Measurements from ENCODE around the gene CDIP1. TPM values are rescaled to one million over a fixed set of nuclear protein-coding genes. Genes with fewer than 3 reads are reported as not detected.

CDIP1 gene
- total and polyA plus RNA-seq, 2 experiments from 2014 or later: 39.2 to 57.6 TPM

GRCh38 chr16:4489030-4489429 lies 49.5 kb downstream of the CDIP1 start (continued):
- TF ChIP-seq ZNF462 (CRISPR knock-in tag; IDR thresholded peaks at IDR 0.05) (no peak), CREB1 (CRISPR knock-in tag; IDR thresholded peaks at IDR 0.05; ENCODE audit: low read depth) (no peak), POLR2AphosphoS5 (IDR thresholded peaks at IDR 0.05; ENCODE audit: low read depth) (no peak), NANOG (IDR thresholded peaks at IDR 0.05; ENCODE audit: borderline replicate concordance) (no peak), EZH2 (IDR thresholded peaks at IDR 0.05; ENCODE audit: low read depth, unreplicated experiment) (no peak), ZNF331 (CRISPR knock-in tag; IDR thresholded peaks at IDR 0.05; ENCODE audit: low read depth) (no peak), STAT1 (IDR thresholded peaks at IDR 0.05; ENCODE audit: unreplicated experiment) (no peak), ZNF114 (CRISPR knock-in tag; IDR thresholded peaks at IDR 0.05) (no peak)
- TF ChIP-seq, protein P1, sequence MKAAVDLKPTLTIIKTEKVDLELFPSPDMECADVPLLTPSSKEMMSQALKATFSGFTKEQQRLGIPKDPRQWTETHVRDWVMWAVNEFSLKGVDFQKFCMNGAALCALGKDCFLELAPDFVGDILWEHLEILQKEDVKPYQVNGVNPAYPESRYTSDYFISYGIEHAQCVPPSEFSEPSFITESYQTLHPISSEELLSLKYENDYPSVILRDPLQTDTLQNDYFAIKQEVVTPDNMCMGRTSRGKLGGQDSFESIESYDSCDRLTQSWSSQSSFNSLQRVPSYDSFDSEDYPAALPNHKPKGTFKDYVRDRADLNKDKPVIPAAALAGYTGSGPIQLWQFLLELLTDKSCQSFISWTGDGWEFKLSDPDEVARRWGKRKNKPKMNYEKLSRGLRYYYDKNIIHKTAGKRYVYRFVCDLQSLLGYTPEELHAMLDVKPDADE (IDR thresholded peaks at IDR 0.05): no peak

DNA sequence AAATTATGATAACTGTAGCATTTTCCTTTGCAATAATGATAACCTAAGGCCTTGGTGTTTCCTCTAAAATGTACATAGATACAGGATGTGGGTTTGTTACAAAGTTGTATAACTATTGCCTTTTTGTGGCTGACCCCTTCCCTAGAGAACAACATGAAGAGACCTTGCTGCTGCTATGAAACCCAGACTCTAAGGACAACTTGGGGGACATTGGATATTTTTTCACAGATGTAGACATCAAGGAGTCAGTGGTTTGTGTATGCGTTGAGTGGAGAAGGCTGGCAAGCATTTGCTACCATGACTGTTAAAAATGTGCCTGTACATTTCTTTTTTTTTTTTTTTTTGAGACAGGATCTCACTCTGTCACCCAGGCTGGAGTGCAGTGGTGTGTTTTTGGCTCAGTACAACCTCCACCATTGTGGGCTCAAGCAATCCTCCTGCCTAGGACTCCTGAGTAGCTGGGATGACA lies 50.0 kb downstream of the CDIP1 start:
- Mint-ChIP-seq H3K36me3 (ENCODE audit: low read depth) (peaks cover 9% of the 10 kb centered on the region), H3K9me3 (peaks cover 7% of the 10 kb centered on the region; the same call in 2 of the 3 replicates), H3K4me1 (no peaks in the 10 kb centered on the region), H3K27me3 (ENCODE audit: insufficient read depth, low read depth, poor library complexity) (no peaks in the 10 kb centered on the region), H3K27ac (no peak overlapping the region), H3K4me3 (no peak overlapping the region)
- Histone ChIP-seq H3K27ac (ENCODE audit: low read depth) (no peak overlapping the region), H3K4me1 (ENCODE audit: insufficient read depth) (no peaks in the 10 kb centered on the region), H3K4me3 (no peak overlapping the region), H2AFZ (no peak overlapping the region), H3K9me2 (ENCODE audit: insufficient read depth) (no peaks in the 10 kb centered on the region), H4K20me1 (replicated peaks; ENCODE audit: insufficient read depth) (peaks cover 6% of the 10 kb centered on the region; the same call in 1 of the 2 replicates), H3K27me3 (ENCODE audit: insufficient read depth) (no peaks in the 10 kb centered on the region), H3K36me3 (ENCODE audit: insufficient read depth) (no peaks in the 10 kb centered on the region), H3F3A (replicated peaks; ENCODE audit: low read depth) (0 out of 2 replicates have a peak, but pooled peaks cover 3% of the 10 kb centered on the region), H3K79me2 (replicated peaks; ENCODE audit: insufficient read depth) (peaks cover 10% of the 10 kb centered on the region; the same call in 1 of the 2 replicates), H3K4me2 (no peak overlapping the region)
- DNase-seq (ENCODE audit: low spot score) (no peak), ATAC-seq (no peak)
- no peak for TF ChIP-seq ZNF462 (CRISPR knock-in tag; IDR thresholded peaks at IDR 0.05)
- no peak for TF ChIP-seq ZNF114 (CRISPR knock-in tag; IDR thresholded peaks at IDR 0.05)
